ENCODE data around the gene ZBTB33.

The ZBTB33 gene

GRCh38 chrX:120242813-120243212 lies 7.8 kb upstream of the ZBTB33 start:
- no peak overlapping the region for H3K4me3 Mint-ChIP-seq

GRCh38 chrX:120244395-120244734 lies 6.2 kb upstream of the ZBTB33 start:
- H3K27ac Mint-ChIP-seq, result peak overlapping the region; percentile 93
- H3K36me3 Mint-ChIP-seq, result no peaks in the 10 kb centered on the region
- peak overlapping the region; percentile 89 to 98 for H3K4me3 Mint-ChIP-seq
- ATAC-seq (replicated peaks), result peak in 1 of 2 donors; percentile 4
- H3K27me3 Mint-ChIP-seq, result peaks cover 0 to 12% of the 10 kb centered on the region in 2 donors
- no peak for DNase-seq
- no peaks in the 10 kb centered on the region for H3K9me3 Mint-ChIP-seq
- H3K4me1 Mint-ChIP-seq, result peaks cover 0 to 17% of the 10 kb centered on the region in 2 donors

More at GRCh38 chrX:120242813-120243212, 7.8 kb upstream of the ZBTB33 start:
- no peak for DNase-seq
- Mint-ChIP-seq H3K27ac (no peak overlapping the region), H3K4me1 (peaks cover 0 to 17% of the 10 kb centered on the region in 2 donors), H3K9me3 (no peaks in the 10 kb centered on the region), H3K36me3 (no peaks in the 10 kb centered on the region), H3K27me3 (peaks cover 0 to 21% of the 10 kb centered on the region in 2 donors)
- no peak for ATAC-seq (replicated peaks)

GRCh38 chrX:120244735-120245498 lies 5.7 kb upstream of the ZBTB33 start:
- no peaks in the 10 kb centered on the region for H3K36me3 Mint-ChIP-seq
- H3K9me3 Mint-ChIP-seq, result no peaks in the 10 kb centered on the region
- peak; percentile 54 for DNase-seq
- peaks cover 0 to 11% of the 10 kb centered on the region in 2 donors for H3K27me3 Mint-ChIP-seq
- ATAC-seq (replicated peaks), result peak; percentile 93 to 95
- H3K27ac Mint-ChIP-seq, result peak overlapping the region; percentile 93
- peak overlapping the region; percentile 89 to 98 for H3K4me3 Mint-ChIP-seq
- peaks cover 0 to 17% of the 10 kb centered on the region in 2 donors for H3K4me1 Mint-ChIP-seq

GRCh38 chrX:120251471-120252011 lies 929 bp downstream of the ZBTB33 start:
- ATAC-seq (replicated peaks), result peak; percentile 8 to 10
- DNase-seq, result no peak
- peaks cover 7 to 11% of the 10 kb centered on the region in 2 donors for H3K36me3 Mint-ChIP-seq

GRCh38 chrX:120253784-120254183 lies 3.2 kb downstream of the ZBTB33 start:
- no peaks in the 10 kb centered on the region for H3K27me3 Mint-ChIP-seq
- H3K27ac Mint-ChIP-seq, result no peak overlapping the region
- peaks cover 1 to 10% of the 10 kb centered on the region in 2 donors for H3K4me1 Mint-ChIP-seq
- no peak for DNase-seq
- H3K9me3 Mint-ChIP-seq, result no peaks in the 10 kb centered on the region
- no peak overlapping the region for H3K4me3 Mint-ChIP-seq
- H3K36me3 Mint-ChIP-seq, result peaks cover 7 to 17% of the 10 kb centered on the region in 2 donors
- ATAC-seq (replicated peaks), result no peak

More at GRCh38 chrX:120251471-120252011, 929 bp downstream of the ZBTB33 start:
- Mint-ChIP-seq H3K4me3 (peak overlapping the region; percentile 92 to 95), H3K27ac (peak overlapping the region; percentile 95), H3K4me1 (peaks cover 1 to 10% of the 10 kb centered on the region in 2 donors), H3K27me3 (peaks cover 0 to 3% of the 10 kb centered on the region in 2 donors), H3K9me3 (no peaks in the 10 kb centered on the region)

GRCh38 chrX:120260369-120260768 lies 9.8 kb downstream of the ZBTB33 start:
- H3K9me3 Mint-ChIP-seq, result no peaks in the 10 kb centered on the region
- no peak overlapping the region for H3K27ac Mint-ChIP-seq
- no peak for ATAC-seq (replicated peaks)
- peaks cover 0 to 5% of the 10 kb centered on the region in 2 donors for H3K36me3 Mint-ChIP-seq
- no peak overlapping the region for H3K4me3 Mint-ChIP-seq
- no peak for DNase-seq
- H3K4me1 Mint-ChIP-seq, result peaks cover 14 to 30% of the 10 kb centered on the region in 2 donors
- H3K27me3 Mint-ChIP-seq, result no peaks in the 10 kb centered on the region

GRCh38 chrX:120262859-120263708 lies 12.5 kb downstream of the ZBTB33 start:
- peaks cover 14 to 25% of the 10 kb centered on the region in 2 donors for H3K4me1 Mint-ChIP-seq
- peak overlapping the region; percentile 20 for H3K27ac Mint-ChIP-seq
- no peak for DNase-seq
- peaks cover 0 to 4% of the 10 kb centered on the region in 2 donors for H3K36me3 Mint-ChIP-seq
- peak overlapping the region in 1 of 2 donors; percentile 46 for H3K4me3 Mint-ChIP-seq
- ATAC-seq (replicated peaks), result peak; percentile 74 to 82
- no peaks in the 10 kb centered on the region for H3K27me3 Mint-ChIP-seq
- no peaks in the 10 kb centered on the region for H3K9me3 Mint-ChIP-seq

- peaks cover 15 to 29% of the 10 kb centered on the region in 2 donors for H3K4me1 Mint-ChIP-seq
- H3K4me3 Mint-ChIP-seq, result no peak overlapping the region
- no peaks in the 10 kb centered on the region for H3K9me3 Mint-ChIP-seq
- no peak for DNase-seq
- no peak overlapping the region for H3K27ac Mint-ChIP-seq
- no peaks in the 10 kb centered on the region for H3K27me3 Mint-ChIP-seq
- H3K36me3 Mint-ChIP-seq, result no peaks in the 10 kb centered on the region
- no peak for ATAC-seq (replicated peaks)
Measured at GRCh38 chrX:120264341-120264740, 13.7 kb downstream of the ZBTB33 start.

GRCh38 chrX:120269373-120270035 lies 18.9 kb downstream of the ZBTB33 start:
- peak; percentile 63 to 80 for ATAC-seq (replicated peaks)
- DNase-seq, result no peak
- H3K4me1 Mint-ChIP-seq, result peaks cover 4 to 11% of the 10 kb centered on the region in 2 donors
- no peak overlapping the region for H3K27ac Mint-ChIP-seq
- H3K4me3 Mint-ChIP-seq, result no peak overlapping the region
- no peaks in the 10 kb centered on the region for H3K9me3 Mint-ChIP-seq
- peaks cover 0 to 3% of the 10 kb centered on the region in 2 donors for H3K27me3 Mint-ChIP-seq
- no peaks in the 10 kb centered on the region for H3K36me3 Mint-ChIP-seq

GRCh38 chrX:120270567-120270966 lies 20.0 kb downstream of the ZBTB33 start:
- no peaks in the 10 kb centered on the region for H3K36me3 Mint-ChIP-seq
- H3K27me3 Mint-ChIP-seq, result peaks cover 0 to 4% of the 10 kb centered on the region in 2 donors
- H3K9me3 Mint-ChIP-seq, result no peaks in the 10 kb centered on the region
- H3K4me3 Mint-ChIP-seq, result no peak overlapping the region
- peaks cover 4 to 11% of the 10 kb centered on the region in 2 donors for H3K4me1 Mint-ChIP-seq
- H3K27ac Mint-ChIP-seq, result no peak overlapping the region
- no peak for ATAC-seq (replicated peaks)
- no peak for DNase-seq

GRCh38 chrX:120271218-120271617 lies 20.6 kb downstream of the ZBTB33 start:
- ATAC-seq (replicated peaks) (no peak), DNase-seq (no peak)
- no peaks in the 10 kb centered on the region for H3K36me3 Mint-ChIP-seq
- H3K27me3 Mint-ChIP-seq, result peaks cover 0 to 4% of the 10 kb centered on the region in 2 donors
- no peak overlapping the region for H3K4me3 Mint-ChIP-seq
- H3K4me1 Mint-ChIP-seq, result peaks cover 4 to 11% of the 10 kb centered on the region in 2 donors
- H3K27ac Mint-ChIP-seq, result no peak overlapping the region
- no peaks in the 10 kb centered on the region for H3K9me3 Mint-ChIP-seq

- no peak for ATAC-seq (replicated peaks)
- Mint-ChIP-seq H3K4me1 (peaks cover 4 to 10% of the 10 kb centered on the region in 2 donors), H3K27ac (no peak overlapping the region), H3K27me3 (peaks cover 0 to 8% of the 10 kb centered on the region in 2 donors), H3K4me3 (no peak overlapping the region), H3K9me3 (no peaks in the 10 kb centered on the region), H3K36me3 (no peaks in the 10 kb centered on the region)
- no peak for DNase-seq
Measured at GRCh38 chrX:120274145-120274544, 23.5 kb downstream of the ZBTB33 start.

- Mint-ChIP-seq H3K27me3 (peaks cover 0 to 8% of the 10 kb centered on the region in 2 donors), H3K4me3 (no peak overlapping the region), H3K27ac (no peak overlapping the region), H3K4me1 (peaks cover 0 to 2% of the 10 kb centered on the region in 2 donors), H3K36me3 (no peaks in the 10 kb centered on the region), H3K9me3 (no peaks in the 10 kb centered on the region)
- ATAC-seq (replicated peaks) (no peak), DNase-seq (no peak)
Measured at GRCh38 chrX:120274958-120275357, 24.3 kb downstream of the ZBTB33 start.

Measured in stimulated activated naive B cell treated with anti-CD40 and anti-IgM and Interleukin-4, amounts not matched to agents 10 μg/mL and 1 μg/mL and 100 μg/mL, for 72 hours (primary cell).